HL-60 (cell line): ENCODE results near the gene RPRD1B.

ENCODE experiments used
- DNase-seq, 2 experiments: peaks; one replicate each; pipeline ENCODE4 v3.0.0-alpha.2; 2010 to 2020; ENCODE audit warnings: low read depth in 1 of 2, low spot score in 1 of 2
- H3K27ac ChIP-seq: fragments of 250-450 bp; sonication (Bioruptor Pico); replicated peaks from 2 replicates; pipeline ENCODE4 v1.5.1; 2020; ENCODE audit warnings: mild to moderate bottlenecking, moderate library complexity
- H3K27me3 ChIP-seq: fragments of 250-450 bp; sonication (Bioruptor Pico); 2 replicates; pipeline ENCODE4 v1.5.1; 2021; ENCODE audit warnings: mild to moderate bottlenecking, moderate library complexity; ENCODE audit not compliant: insufficient read depth, poor library complexity, severe bottlenecking
- H3K4me3 ChIP-seq: replicated peaks from 2 replicates; pipeline ENCODE4 v1.5.1; 2011; ENCODE audit warnings: mild to moderate bottlenecking, control low read depth, low read length; ENCODE audit not compliant: insufficient read depth
- GABPA ChIP-seq: IDR thresholded peaks from 2 replicates; pipeline ENCODE4 v1.6.1; 2012; ENCODE audit warnings: low read depth
- POLR2AphosphoS5 ChIP-seq: IDR thresholded peaks from 2 replicates; pipeline ENCODE4 v1.6.1; 2012; ENCODE audit warnings: low read depth
- SPI1 ChIP-seq: IDR thresholded peaks from 2 replicates; pipeline ENCODE4 v1.6.1; 2012; ENCODE audit warnings: low read depth, mild to moderate bottlenecking, borderline replicate concordance
- TF ChIP-seq, protein P1 (sequence below): IDR thresholded peaks from one replicate; pipeline ENCODE4 v1.5.1; 2011; ENCODE audit warnings: low read length, control low read depth, inconsistent platforms; ENCODE audit not compliant: insufficient read depth
- TF ChIP-seq, protein P2 (sequence below): IDR thresholded peaks from 2 replicates; pipeline ENCODE4 v1.6.1; 2012; ENCODE audit warnings: low read depth; ENCODE audit not compliant: insufficient replicate concordance

The RPRD1B gene

DNA sequence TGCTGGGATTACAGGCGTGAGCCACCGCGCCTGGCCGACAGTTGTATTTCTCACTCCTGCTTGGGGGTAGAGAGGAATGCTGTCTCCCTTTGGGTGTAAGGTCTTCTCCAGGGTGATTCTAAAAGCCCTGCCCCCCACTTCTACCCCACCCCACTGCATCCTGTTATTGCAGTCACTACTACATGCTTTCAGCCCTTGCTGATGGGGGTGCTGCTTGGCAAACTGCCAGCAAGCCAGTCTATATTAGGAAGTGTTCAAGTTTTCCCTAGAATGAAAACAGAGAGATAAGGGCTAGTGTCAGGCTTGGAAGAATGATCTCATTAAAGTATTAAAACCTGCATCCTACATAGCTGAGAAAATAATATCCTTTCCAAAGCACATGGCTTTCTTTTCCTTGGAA lies 31.6 kb upstream of the RPRD1B start:
- no peak for DNase-seq
- no peaks in the 10 kb centered on the region for H3K27me3 ChIP-seq
- TF ChIP-seq, protein P1, sequence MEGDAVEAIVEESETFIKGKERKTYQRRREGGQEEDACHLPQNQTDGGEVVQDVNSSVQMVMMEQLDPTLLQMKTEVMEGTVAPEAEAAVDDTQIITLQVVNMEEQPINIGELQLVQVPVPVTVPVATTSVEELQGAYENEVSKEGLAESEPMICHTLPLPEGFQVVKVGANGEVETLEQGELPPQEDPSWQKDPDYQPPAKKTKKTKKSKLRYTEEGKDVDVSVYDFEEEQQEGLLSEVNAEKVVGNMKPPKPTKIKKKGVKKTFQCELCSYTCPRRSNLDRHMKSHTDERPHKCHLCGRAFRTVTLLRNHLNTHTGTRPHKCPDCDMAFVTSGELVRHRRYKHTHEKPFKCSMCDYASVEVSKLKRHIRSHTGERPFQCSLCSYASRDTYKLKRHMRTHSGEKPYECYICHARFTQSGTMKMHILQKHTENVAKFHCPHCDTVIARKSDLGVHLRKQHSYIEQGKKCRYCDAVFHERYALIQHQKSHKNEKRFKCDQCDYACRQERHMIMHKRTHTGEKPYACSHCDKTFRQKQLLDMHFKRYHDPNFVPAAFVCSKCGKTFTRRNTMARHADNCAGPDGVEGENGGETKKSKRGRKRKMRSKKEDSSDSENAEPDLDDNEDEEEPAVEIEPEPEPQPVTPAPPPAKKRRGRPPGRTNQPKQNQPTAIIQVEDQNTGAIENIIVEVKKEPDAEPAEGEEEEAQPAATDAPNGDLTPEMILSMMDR: no peak
- TF ChIP-seq, protein P2, sequence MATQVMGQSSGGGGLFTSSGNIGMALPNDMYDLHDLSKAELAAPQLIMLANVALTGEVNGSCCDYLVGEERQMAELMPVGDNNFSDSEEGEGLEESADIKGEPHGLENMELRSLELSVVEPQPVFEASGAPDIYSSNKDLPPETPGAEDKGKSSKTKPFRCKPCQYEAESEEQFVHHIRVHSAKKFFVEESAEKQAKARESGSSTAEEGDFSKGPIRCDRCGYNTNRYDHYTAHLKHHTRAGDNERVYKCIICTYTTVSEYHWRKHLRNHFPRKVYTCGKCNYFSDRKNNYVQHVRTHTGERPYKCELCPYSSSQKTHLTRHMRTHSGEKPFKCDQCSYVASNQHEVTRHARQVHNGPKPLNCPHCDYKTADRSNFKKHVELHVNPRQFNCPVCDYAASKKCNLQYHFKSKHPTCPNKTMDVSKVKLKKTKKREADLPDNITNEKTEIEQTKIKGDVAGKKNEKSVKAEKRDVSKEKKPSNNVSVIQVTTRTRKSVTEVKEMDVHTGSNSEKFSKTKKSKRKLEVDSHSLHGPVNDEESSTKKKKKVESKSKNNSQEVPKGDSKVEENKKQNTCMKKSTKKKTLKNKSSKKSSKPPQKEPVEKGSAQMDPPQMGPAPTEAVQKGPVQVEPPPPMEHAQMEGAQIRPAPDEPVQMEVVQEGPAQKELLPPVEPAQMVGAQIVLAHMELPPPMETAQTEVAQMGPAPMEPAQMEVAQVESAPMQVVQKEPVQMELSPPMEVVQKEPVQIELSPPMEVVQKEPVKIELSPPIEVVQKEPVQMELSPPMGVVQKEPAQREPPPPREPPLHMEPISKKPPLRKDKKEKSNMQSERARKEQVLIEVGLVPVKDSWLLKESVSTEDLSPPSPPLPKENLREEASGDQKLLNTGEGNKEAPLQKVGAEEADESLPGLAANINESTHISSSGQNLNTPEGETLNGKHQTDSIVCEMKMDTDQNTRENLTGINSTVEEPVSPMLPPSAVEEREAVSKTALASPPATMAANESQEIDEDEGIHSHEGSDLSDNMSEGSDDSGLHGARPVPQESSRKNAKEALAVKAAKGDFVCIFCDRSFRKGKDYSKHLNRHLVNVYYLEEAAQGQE: no peak
- TF ChIP-seq SPI1 (no peak), GABPA (no peak), POLR2AphosphoS5 (no peak)
- no peak overlapping the region for H3K27ac ChIP-seq
- no peak overlapping the region for H3K4me3 ChIP-seq

DNA sequence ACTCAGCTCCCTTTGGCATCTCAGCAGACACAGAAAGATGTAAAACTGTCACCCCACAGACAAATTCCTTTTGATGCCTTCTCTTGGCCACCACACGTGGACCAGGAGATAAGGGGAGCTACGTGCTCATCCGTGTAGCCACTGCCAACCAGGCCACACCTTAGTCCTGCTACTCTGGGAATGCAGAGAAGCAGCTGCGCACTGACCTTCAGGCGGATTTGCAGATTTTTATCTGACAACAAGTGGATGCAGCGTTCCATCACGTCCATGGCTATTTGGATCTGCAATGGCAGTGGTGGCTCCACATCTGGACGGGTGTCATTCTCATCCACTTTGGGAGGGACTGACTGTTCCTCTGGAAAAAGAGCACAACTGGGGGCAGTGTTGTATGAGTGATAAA lies 31.1 kb upstream of the RPRD1B start:
- TF ChIP-seq, protein P1: no peak
- TF ChIP-seq, protein P2: no peak
- TF ChIP-seq GABPA (no peak), SPI1 (no peak), POLR2AphosphoS5 (no peak)
- no peak overlapping the region for H3K4me3 ChIP-seq
- no peaks in the 10 kb centered on the region for H3K27me3 ChIP-seq
- DNase-seq: no peak
- no peak overlapping the region for H3K27ac ChIP-seq

DNA sequence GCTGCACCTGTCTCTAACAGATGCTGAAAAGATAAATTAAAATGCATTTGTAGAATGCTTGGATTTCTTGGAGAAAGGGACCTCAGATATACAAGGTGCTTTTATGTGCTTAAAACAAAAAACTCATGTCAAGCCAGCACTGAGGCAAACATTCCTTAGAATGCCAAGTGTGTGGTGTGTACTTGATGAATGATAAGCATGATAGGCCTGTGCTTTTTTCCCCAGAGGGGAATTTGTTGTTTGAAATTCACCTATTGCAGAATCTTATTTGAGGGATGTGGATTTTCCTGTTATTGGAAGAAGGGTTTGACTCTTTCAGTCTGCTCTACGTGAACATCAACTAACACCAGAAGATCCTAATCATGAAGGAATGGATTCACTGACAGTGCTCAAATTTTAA lies 29.1 kb upstream of the RPRD1B start:
- DNase-seq: no peak
- TF ChIP-seq, protein P2: no peak
- TF ChIP-seq GABPA: no peak
- TF ChIP-seq SPI1: no peak
- TF ChIP-seq POLR2AphosphoS5: no peak
- TF ChIP-seq, protein P1: no peak
- Histone ChIP-seq H3K27me3 (no peaks in the 10 kb centered on the region), H3K27ac (no peak overlapping the region), H3K4me3 (no peak overlapping the region)
